AG09309 (cell line): ENCODE results near the gene ELF1.
"Not testable (repeated sequence)": the region's sequence is repeated elsewhere in the genome, so short reads cannot be mapped to it uniquely, and the experiment has no call there.

ENCODE experiments used
- DNase-seq: peaks from one replicate; pipeline ENCODE4 v3.0.0-alpha.2; 2010; ENCODE audit warnings: low read depth
- H3K4me3 ChIP-seq: 2 replicates; pipeline ENCODE4 v1.5.1; 2011; ENCODE audit warnings: mild to moderate bottlenecking, low read depth, low read length, moderate library complexity; ENCODE audit not compliant: control insufficient read depth
- CTCF ChIP-seq: IDR thresholded peaks from 2 replicates; pipeline ENCODE4 v1.5.1; 2011; ENCODE audit warnings: mild to moderate bottlenecking, low read depth, low read length, inconsistent platforms; ENCODE audit not compliant: insufficient read depth, control insufficient read depth; ENCODE audit errors: missing control alignments

The ELF1 gene

GRCh38 chr13:40922437-40923040 lies 96.6 kb downstream of the ELF1 start:
- no peak for DNase-seq
- no peak for TF ChIP-seq CTCF
- no peak overlapping the region for H3K4me3 ChIP-seq

GRCh38 chr13:40920826-40921225 lies 98.3 kb downstream of the ELF1 start:
- no peak for DNase-seq
- no peak for TF ChIP-seq CTCF
- H3K4me3 ChIP-seq, result peak overlapping the region; percentile 48

- DNase-seq, H3K4me3 ChIP-seq: not testable (repeated sequence)
Measured at GRCh38 chr13:40919901-40920300, 99.2 kb downstream of the ELF1 start.

- no peak for TF ChIP-seq CTCF
- no peak for DNase-seq
Measured at GRCh38 chr13:40916207-40916998, 102.7 kb downstream of the ELF1 start.

GRCh38 chr13:40914863-40915262 lies 104.3 kb downstream of the ELF1 start:
- not testable (repeated sequence) for DNase-seq, H3K4me3 ChIP-seq

More at GRCh38 chr13:40916207-40916998, 102.7 kb downstream of the ELF1 start:
- H3K4me3 ChIP-seq, result no peak overlapping the region

- H3K4me3 ChIP-seq, result no peak overlapping the region
- TF ChIP-seq CTCF, result no peak
- no peak for DNase-seq
Measured at GRCh38 chr13:40911341-40911740, 107.8 kb downstream of the ELF1 start.

GRCh38 chr13:40910324-40911050 lies 108.6 kb downstream of the ELF1 start:
- TF ChIP-seq CTCF, result no peak
- H3K4me3 ChIP-seq, result no peak overlapping the region

GRCh38 chr13:40909541-40910200 lies 109.4 kb downstream of the ELF1 start:
- H3K4me3 ChIP-seq, DNase-seq: not testable (repeated sequence)

More at GRCh38 chr13:40910324-40911050, 108.6 kb downstream of the ELF1 start:
- DNase-seq, result no peak
